HG02642 (cell line): ENCODE data around the gene PRELID3B.

ENCODE experiments used
- ATAC-seq: cut with Tn5 transposase; IDR thresholded peaks from one replicate; pipeline ENCODE4 v1.9.1; 2021; ENCODE audit warnings: mild to moderate bottlenecking; ENCODE audit not compliant: unreplicated experiment, poor library complexity

The PRELID3B gene

DNA sequence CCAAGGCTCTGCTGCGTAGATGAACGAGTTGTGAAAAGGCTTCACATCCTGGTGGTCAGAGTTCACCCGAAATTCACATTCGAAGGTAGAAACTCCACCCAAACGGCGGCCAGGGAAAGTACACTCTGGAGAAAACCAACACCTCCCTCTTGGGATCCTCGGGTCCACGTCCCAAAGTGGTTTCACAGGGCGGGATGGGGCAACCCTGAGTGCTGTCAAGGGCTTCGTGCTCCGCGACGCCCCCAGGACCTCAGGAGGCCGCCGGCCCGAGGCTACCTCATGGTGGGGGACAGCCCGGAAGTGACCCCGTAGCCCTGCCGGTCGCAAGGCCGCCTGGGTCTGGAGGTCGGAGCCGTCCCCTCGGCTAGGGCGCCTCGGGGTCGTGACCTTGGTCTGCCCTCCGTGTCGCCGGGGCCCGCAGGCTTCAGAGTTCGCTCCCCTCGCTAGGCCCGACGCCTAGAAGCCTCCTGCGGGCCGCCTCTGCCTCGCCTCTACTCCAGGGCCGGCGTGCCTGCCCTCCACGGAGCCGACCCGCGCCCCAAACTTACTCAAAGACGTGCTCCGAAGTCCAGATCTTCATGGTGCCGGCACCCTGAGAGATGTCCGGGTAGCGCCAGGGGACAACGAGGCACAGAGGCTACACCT is at the start of gene PRELID3B:
TSS of gene PRELID3B (minus strand) at position 636 of the 645 bp plus-strand sequence. CDS start at position 580, 56 bp downstream.
- peak; percentile 34 for ATAC-seq

DNA sequence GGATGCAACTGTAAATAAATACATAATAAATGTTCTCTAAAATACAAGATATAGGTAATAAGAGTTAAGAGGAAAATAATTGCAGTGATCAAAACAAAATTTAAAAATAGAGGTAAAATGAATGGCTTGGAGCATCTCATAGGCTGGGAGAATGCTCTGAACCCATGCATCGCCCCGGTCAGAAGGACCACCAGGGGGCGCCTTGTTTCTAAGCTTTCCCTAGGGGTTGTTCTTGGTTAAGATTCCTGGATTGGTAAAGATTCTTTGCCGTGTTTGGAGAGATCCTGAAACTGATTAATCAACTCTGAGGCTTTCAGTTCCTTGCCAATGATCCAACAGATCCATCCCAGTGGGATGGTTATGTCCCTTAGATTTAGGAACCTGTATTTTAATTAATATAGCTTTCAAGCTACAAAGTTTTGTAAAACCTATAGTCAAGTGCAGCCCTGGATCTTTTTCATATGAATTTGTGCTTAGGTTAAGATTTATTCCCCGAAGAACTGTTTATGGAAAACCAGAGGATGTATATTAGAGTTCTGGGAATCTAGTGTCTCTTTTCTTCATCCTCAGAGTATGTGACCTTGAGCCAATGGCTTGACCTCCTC is 45.3 kb upstream of the PRELID3B start:
- ATAC-seq = no peak

DNA sequence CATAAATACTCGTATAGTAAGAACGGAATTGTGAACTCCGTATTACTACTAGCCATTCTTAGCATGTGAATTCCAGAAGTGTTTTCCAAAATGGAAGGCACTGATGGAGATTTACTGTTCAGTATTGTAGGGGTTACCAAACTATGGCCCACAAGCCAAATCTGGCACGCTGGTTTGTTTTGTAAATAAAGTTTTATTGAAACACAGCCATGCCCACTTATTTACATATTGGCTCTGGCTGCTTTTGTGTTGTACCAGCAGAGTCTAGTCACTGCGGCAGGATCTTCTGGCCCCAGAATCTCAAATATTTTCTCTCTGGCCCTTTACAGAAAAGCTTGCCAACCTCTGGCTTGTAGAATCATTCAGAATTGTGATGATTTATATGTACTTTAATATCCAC is 44.3 kb upstream of the PRELID3B start:
- no peak for ATAC-seq

DNA sequence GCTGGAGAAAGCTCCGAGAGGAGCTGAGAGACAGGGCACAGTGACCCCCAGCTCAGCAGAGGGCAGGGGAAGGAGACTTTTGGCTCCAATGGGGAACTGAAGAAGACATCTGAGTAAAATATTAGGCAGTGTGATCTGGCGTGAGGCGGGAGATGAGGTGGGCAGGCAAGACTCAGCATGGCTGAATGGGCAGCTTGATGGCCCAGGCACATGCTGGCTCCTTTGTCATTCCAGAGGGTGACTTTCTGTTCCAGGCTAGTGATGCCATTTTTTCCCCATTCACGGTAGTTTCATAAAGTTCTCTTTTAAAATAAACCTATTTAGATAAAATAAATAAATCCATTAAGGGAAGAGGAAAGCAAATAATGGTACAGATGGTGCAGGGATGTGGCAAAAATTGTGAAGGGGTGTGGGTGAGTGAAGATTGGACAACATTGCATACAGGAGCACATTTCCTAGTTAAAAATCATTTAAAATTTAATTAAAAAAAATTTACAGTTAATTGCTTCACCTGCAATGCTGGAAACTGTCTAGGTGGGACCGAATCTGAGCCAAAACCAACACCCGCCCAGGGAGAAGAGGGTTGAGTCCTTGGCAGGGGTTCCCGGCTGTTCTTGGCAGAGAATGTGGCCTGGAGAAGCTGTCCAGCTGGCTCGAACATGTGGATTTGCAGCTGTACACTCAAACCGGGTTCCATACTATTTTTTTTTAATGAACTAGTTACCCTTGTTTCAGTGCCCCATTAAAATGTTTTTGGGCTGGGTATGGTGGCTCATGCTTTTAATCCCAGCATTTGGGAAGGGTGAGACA is 41.7 kb upstream of the PRELID3B start:
- ATAC-seq = no peak

DNA sequence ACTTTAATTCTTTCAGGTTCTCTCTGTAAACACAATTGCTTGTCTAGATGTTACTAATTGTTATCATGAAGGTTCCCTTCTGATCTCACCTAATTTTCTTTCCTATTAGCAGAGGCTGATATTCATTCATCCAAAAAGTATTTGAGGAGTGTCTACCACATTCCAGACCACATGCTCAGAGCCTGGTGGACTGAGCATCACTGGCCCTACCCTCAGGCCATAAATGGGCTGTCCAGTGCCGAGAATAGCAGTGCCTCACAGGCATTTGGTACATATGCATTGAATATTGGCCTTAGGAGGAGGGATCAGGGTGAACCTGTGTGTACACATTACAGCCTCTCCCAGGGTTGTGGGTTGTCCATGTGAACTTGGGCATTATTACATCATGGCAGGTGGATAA is 40.4 kb upstream of the PRELID3B start:
- no peak for ATAC-seq

DNA sequence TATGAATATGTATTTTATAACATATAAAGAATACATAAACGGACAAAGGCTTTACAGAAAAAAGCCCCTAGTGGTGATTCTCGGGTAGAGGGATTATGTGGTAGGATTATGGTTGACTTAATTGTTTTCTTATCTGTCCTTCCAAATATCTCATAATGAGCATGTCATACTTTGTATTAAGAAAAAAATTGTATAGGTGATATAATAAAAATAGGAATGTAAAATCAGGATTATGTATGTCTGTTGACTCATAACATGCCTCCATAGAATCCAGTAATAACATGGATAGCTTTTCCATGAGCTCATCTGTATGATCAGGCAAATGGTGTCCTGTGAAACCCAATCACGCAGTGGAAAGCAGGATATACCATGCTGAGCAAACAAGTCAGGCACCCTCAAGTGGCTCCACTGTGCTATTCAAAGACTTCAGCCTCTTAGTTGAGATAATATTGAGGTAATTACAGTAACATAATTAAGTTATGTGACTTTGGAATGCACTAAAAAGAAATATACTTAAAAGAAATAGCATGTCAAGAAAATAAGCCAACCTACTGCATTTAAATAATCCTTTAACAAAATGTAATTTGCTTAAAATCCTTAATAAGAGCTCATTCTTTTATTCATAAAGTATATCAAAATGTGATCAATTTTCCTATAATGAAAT is 39.6 kb upstream of the PRELID3B start:
- ATAC-seq = no peak

DNA sequence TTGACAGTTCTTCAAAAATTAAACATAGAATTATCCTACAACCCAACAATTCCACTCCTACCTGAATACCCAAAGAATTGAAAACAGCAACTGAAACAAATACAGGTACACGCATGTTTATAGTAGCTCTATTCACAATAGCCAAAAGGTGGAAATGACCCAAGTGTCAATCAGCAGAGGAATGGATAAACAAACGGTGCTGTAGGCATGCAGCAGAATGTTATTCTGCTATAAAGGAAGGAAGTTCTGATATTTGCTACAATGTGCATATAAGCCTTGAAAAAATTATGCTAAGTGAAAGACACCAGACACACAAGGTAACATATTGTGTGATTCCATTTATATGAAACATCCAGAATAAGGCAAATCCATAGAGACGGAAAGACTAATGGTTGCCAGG is 38.5 kb upstream of the PRELID3B start:
- no peak for ATAC-seq

DNA sequence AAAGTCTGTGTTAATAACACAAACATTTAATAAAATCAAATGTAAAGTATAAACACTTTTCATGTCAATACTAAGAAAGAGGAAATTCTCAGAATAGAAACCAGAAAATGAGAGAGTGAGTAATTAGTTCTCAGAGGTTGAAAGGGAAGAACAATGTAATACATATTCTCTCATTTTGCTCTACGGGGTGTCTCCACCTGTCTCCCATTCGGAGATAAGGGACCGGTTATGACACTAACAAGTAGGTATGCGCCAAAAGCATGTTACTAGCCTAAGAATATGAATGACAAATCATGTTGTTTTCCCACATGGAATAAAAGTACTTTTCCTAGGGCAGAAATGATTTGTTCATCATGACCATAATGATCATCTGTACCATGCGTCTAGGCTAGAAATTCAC is 35.6 kb upstream of the PRELID3B start:
- no peak for ATAC-seq

DNA sequence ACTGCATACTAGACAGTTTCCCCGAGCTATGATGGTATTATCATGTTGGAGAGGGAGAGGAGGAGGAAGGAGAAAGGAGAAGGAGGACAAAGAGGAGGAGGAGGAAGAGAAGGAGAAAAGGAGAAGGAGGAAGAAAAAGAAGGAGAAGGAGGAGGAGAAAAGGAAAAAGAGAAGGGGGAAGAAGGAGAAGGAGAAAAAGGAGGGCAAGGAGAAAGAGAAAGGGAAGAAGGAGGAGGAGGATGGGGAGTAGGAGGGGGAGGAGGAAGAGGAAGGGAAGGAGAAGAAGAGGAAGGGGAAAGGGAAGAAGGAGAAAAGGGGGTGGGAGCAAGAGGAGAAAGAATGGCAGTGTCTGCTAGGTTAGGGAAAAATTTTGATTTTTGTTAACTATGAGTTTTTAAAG is 35.1 kb upstream of the PRELID3B start:
- ATAC-seq = no peak

DNA sequence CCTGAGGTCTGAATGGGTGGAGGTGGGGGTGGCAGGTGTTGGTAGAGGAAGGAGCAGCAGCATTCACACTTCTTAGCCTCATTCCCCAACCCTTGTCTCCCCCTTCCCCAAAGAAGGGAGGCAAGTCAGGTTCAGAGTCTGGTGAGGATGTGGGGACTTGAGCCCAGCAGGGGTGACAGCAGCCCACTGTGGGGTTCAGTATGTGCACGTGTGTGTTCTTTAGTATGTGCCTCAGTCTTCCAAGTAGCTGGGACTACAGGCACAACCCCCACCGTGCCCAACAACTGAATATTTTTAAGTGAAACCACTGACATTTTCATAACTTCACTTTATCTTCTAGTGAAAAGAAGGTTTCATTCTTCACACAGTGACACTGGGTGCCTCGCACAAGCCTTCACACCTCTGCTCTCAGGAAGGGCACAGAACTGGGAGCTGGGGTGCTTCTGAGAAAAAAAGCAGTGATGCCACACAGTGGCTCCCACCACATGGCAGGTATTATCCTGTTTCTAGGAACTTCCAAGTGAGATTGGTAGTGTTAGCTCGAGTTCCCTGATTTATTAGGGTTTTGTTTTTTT is 33.4 kb upstream of the PRELID3B start:
- ATAC-seq = no peak

DNA sequence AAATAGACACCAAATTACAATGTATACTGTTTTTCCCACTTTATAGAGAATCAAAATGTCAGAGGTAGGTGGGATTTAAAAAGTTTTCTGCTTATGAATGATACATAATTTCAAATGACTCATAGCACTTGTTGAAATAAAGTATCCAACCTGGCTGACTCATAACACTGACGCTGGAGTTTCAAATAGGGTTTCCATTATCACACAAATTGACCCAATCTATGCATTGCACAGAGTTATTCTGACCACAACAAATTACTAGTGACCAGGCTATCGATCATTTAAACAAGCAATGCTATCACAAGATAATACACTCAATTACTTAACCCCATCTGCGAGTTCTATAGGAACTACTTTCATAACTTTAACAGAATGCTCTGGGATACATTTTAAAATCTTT is 31.9 kb upstream of the PRELID3B start:
- no peak for ATAC-seq

DNA sequence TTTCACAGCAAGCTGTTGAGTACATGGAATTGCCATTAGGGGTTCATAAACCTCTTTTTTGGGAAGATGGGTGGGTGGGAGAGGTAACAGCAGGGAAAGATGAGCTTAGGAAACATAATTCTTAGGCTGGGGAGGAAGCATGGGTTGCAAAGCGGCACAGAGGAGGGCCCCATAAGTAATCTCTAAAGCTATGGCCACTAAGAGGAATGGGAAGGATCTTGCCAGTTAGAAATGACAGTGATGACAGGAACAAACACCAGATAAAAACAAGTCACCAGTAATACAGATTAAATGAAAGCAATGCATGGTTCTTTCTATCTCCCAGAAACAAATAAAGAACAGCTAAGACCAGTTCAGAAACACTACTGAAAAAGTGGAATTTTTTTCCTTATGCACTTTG is 31.0 kb upstream of the PRELID3B start:
- no peak for ATAC-seq

DNA sequence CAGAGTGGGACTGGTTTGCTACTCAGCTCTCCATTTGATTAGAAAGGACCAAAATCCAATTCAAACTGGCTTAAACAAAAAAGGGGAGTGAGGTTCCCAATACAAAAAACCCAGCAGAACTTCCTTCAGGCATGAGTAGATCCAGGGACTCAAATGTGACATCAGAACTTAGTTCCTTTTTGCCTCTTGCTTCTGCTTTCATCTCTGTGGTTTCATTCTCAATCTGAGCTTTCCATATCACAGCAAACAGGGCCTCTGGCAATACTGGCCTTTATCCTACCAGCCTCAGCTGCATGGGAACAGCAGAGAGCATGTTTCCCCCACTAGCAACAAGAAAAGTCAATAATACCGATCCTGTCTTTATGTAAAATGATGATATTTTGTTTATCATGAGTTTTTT is 28.6 kb upstream of the PRELID3B start:
- ATAC-seq = no peak

DNA sequence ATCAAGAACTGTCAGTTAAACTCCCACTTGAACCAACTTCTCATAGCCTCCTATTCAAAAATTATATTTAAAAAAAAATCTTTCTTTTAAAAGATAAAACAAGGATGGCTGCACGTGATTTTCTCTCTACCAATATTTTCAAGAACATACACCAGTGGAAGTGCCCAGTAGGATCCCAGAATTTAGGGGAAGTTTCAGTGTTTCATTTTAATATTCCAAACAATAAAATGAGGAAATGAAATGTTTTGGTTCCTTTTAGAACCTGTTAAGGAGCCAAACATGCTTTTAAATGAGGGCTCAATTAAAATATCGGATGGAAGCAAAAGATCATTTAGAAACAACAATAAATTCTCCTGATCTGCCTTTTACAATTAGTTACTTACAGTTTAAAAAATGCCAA is 26.4 kb upstream of the PRELID3B start:
- ATAC-seq = no peak

DNA sequence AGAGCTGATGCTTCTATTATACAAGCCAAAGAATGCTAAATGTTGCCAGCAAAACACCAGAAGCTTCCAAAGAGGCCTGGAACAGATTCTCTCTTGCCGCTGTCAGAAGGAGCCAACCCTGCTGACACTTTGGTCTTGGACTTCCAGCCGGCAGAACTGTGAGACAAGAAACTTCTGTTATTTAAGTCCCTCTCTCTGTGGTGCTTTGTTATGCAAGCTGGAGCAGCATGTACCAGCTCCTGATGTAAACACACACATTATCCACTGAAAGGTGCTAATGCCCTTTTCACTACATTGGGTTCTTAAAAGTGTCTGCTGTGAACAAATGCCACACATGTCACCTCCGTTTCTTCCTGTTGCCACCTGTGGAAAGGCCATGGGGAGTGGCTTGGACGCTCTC is 25.9 kb upstream of the PRELID3B start:
- no peak for ATAC-seq

DNA sequence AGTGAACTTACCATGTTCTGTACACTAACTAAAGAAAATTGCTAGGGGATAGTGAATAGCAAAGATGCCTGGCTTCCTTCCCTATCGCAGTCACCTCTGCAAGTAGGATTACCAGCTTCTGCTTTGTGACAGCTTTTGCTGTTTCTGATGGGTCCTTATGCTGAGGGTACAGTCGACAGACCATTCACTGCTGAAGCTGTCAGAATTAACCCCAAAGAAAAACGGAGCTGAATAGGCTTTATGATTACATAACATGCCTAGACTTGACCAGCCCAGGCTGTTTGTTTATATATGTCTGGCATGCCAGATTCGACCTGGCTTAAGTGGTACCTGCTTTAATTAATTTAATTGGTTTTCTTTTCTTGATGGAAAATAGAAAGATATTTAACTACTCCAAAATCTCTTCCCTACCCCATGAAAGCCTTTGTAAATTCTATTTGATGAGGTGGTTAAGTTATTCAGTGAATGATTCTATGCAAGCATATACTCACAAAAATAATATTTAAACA is 21.7 kb upstream of the PRELID3B start:
- ATAC-seq = no peak

DNA sequence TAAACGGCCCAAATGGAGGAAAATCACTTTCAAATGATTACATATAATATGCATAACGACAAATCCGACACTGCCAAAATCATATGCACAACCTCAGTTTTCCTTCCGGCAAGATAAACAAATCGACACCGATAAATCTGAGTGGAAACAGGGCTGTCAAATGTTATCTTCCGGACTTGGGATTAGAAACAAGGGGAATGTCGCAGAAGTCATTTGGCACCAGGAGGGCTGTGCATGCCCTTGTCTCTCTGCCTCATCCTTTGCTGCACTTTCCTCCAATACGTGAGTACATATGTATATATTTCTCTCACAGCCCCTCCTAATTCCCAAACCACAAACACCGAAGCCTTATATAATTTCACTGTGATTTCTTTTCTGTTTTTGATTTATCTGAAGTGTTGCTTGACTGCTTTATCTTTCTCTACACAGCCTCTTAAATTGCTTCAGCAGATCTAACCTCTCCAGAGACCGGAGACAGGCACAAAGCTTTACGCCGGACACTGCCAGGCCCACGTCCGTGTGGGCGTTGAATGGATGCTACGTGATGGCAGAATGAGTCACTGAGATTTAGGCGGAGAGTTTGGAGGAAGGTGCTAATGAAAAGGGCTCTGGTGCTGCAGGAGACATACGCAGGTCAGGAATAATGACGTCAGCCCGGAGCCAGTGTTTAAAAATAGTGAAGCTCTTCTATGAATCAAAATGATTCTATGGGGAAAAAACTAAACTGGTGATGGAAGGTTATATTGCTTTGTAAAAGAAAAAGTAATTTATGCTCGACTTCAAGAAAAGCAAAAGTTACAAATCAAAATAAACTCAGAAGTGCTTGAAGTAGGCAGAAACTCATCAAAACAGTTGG is 21.0 kb upstream of the PRELID3B start:
- ATAC-seq = no peak

DNA sequence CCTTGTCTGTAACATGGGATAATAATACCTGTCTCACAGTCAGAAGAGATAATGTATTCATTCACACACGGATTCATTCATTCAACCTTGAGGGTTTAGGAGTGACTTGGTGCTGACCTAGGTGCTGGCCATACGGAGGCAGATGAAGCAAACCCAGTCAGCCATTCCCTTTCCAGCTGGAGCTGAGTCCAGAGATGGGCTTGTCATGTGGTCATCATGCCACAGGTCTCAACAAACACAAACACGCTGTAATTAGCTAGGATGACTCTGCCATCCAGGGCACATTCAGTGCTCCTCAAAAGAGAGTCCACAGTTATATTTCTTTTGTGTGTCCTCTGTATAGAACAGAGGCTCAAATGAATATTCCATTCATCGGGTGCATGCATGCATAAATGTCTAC is 19.5 kb upstream of the PRELID3B start:
- no peak for ATAC-seq

DNA sequence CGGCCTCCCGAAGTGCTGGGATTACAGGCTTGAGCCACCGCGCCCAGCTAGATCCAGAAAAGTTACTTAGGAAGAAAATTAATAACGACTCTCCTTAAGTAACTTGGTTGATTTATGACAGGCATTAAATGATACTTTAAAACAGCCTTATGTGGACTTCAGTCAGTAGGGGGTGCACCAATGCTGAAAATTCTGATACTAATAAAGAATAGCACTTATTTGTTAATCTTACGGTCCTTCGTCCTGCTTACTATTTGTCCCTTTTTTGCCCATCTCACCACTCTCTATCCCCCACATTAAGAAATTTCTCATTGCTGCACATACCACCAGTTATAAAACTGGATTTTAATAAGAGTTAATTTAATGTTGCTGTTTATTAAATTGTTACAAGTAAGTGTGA is 12.7 kb upstream of the PRELID3B start:
- no peak for ATAC-seq
